ENCODE measurements around the gene CHD2.
"Not testable (repeated sequence)": the region's sequence is repeated elsewhere in the genome, so short reads cannot be mapped to it uniquely, and the experiment has no call there.

CHD2 gene

GRCh38 chr15:92906563-92907081 is 6.5 kb downstream of the CHD2 start:
- no peak for DNase-seq (ENCODE audit: low read depth in 2 of 2)

GRCh38 chr15:92907229-92907628 is 7.1 kb downstream of the CHD2 start:
- no peak for DNase-seq (ENCODE audit: low read depth in 2 of 2)

GRCh38 chr15:92907896-92908712 is 8.0 kb downstream of the CHD2 start:
- DNase-seq (ENCODE audit: low read depth in 2 of 2), result no peak

GRCh38 chr15:92908713-92909057 is 8.6 kb downstream of the CHD2 start:
- no peak for DNase-seq (ENCODE audit: low read depth in 2 of 2)

- DNase-seq (ENCODE audit: low read depth in 2 of 2), result no peak
These were observed 9.1 kb downstream of the CHD2 start for GRCh38 chr15:92909136-92909781.

- DNase-seq (ENCODE audit: low read depth in 2 of 2), result no peak
These were observed 10.3 kb downstream of the CHD2 start for GRCh38 chr15:92910451-92910850.

GRCh38 chr15:92914103-92914499 is 14.0 kb downstream of the CHD2 start:
- DNase-seq (ENCODE audit: low read depth in 2 of 2), result no peak

GRCh38 chr15:92914768-92915221 is 14.7 kb downstream of the CHD2 start:
- no peak for DNase-seq (ENCODE audit: low read depth in 2 of 2)

GRCh38 chr15:92915766-92916435 is 15.8 kb downstream of the CHD2 start:
- no peak for DNase-seq (ENCODE audit: low read depth in 2 of 2)

GRCh38 chr15:92917598-92918407 is 17.7 kb downstream of the CHD2 start:
- peak; percentile 83 to 90 for DNase-seq (ENCODE audit: low read depth in 2 of 2)

- not testable (repeated sequence) for DNase-seq (ENCODE audit: low read depth in 2 of 2)
These were observed 18.8 kb downstream of the CHD2 start for GRCh38 chr15:92918881-92919280.

GRCh38 chr15:92920595-92921161 is 20.6 kb downstream of the CHD2 start:
- DNase-seq (ENCODE audit: low read depth in 2 of 2), result no peak

- no peak for DNase-seq (ENCODE audit: low read depth in 2 of 2)
These were observed 21.3 kb downstream of the CHD2 start for GRCh38 chr15:92921215-92922131.

- no peak for DNase-seq (ENCODE audit: low read depth in 2 of 2)
These were observed 22.4 kb downstream of the CHD2 start for GRCh38 chr15:92922418-92923002.

GRCh38 chr15:92924216-92924615 is 24.1 kb downstream of the CHD2 start:
- DNase-seq (ENCODE audit: low read depth in 2 of 2), result no peak

GRCh38 chr15:92925454-92925853 is 25.3 kb downstream of the CHD2 start:
- no peak for DNase-seq (ENCODE audit: low read depth in 2 of 2)

GRCh38 chr15:92928225-92928750 is 28.2 kb downstream of the CHD2 start:
- no peak for DNase-seq (ENCODE audit: low read depth in 2 of 2)

- DNase-seq (ENCODE audit: low read depth in 2 of 2), result no peak
These were observed 28.9 kb downstream of the CHD2 start for GRCh38 chr15:92929002-92929401.

- DNase-seq (ENCODE audit: low read depth in 2 of 2), result no peak
These were observed 30.0 kb downstream of the CHD2 start for GRCh38 chr15:92930054-92930621.
